Esophagus (tissue), 2 donors: Measurements from ENCODE around the gene PARD3. TPM values are rescaled to one million over a fixed set of nuclear protein-coding genes. Genes with fewer than 3 reads are reported as not detected.

Source experiments
- H3K27ac ChIP-seq, 2 donors: one replicate each; pipeline ENCODE4 v1.5.1; 2013; ENCODE audit warnings: low read depth in 2 of 2, mild to moderate bottlenecking in 2 of 2, inconsistent platforms in 1 of 2, low read length in 1 of 2, moderate library complexity in 1 of 2
- H3K27me3 ChIP-seq, 2 donors: one replicate each; pipeline ENCODE4 v1.6.1; 2013; ENCODE audit warnings: low read length in 2 of 2, control low read depth in 1 of 2, mild to moderate bottlenecking in 1 of 2; ENCODE audit not compliant: insufficient read depth in 2 of 2, control insufficient read depth in 1 of 2
- H3K36me3 ChIP-seq, 2 donors: one replicate each; pipeline ENCODE4 v1.6.1; 2013; ENCODE audit warnings: low read length in 1 of 2; ENCODE audit not compliant: control insufficient read depth in 2 of 2, insufficient read depth in 2 of 2
- H3K4me1 ChIP-seq, 2 donors: one replicate each; pipeline ENCODE4 v1.6.1; 2013; ENCODE audit warnings: low read length in 1 of 2; ENCODE audit not compliant: control insufficient read depth in 2 of 2, insufficient read depth in 2 of 2
- H3K4me3 ChIP-seq, 2 donors: one replicate each; pipeline ENCODE4 v1.5.1; 2013; ENCODE audit warnings: low read length in 2 of 2, mild to moderate bottlenecking in 2 of 2, low read depth in 1 of 2, moderate library complexity in 1 of 2
- H3K9me3 ChIP-seq, 2 donors: one replicate each; pipeline ENCODE4 v1.6.1; 2013; ENCODE audit warnings: mild to moderate bottlenecking in 2 of 2, low read depth in 1 of 2, low read length in 1 of 2, moderate library complexity in 1 of 2; ENCODE audit not compliant: control insufficient read depth in 2 of 2, insufficient read depth in 1 of 2
- WGBS, 2 donors: extraction: QIAGEN DNeasy Blood & Tissue Kit; methylation state at CpG; one replicate each; pipeline ENCODE4 v1.1.7; 2013; 5-methylcytosine and 5-hydroxymethylcytosine counted together
- polyA plus RNA-seq, 2 donors: library from polyadenylated mRNA; stranded (reverse); fragments of 200-250 nt; gene quantifications; one replicate each; pipeline ENCODE4 v1.2.3, GENCODE V29; 2013
- donor health status: healthy with polysubstance abuse.
- donor health status: Bipolar disorder and iron deficiency.

PARD3 gene
- polyA plus RNA-seq, 2 donors, result 40.3 to 71.3 TPM

DNA sequence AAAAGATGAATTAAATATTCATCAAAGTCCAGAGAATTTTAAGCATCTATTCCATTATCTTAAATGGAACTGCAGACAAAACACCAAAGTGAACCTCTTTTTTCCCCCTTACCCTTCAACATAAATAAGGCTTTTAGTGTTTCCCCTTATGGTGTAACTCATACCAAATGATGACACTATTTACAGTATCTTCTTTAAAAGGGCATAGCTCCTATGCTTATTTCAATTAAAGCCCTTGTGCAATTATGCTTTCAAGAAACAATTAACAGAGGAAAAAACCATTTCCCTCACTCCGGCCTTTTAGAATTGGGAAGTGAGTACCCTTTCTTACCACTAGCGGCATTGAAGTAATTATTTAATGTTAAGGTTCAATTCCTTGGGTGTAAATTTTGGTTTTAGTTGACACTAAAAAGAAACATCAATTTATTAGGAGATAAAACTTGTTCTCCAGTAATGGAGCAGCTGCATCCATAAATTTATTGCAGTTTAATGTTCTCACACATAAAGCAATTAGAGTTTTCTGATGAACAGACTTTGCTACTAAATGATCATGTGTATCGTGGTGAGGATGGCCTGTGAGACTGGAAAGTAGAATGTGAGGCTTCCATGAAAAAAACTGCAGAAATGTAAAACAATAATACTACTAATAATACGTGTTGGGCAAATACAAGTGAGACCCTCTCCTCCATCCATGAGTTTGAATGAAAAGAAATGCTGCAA, 661.3 kb downstream of the PARD3 start:
- H3K4me3 ChIP-seq, result no peak overlapping the region
- no peak overlapping the region for H3K27ac ChIP-seq
- no peaks in the 10 kb centered on the region for H3K27me3 ChIP-seq
- no peaks in the 10 kb centered on the region for H3K9me3 ChIP-seq
- 85 to 89% methylated on average over 4 of the region's 4 CpGs for WGBS, 2 donors
- H3K36me3 ChIP-seq, result no peaks in the 10 kb centered on the region
- H3K4me1 ChIP-seq, result no peaks in the 10 kb centered on the region

DNA sequence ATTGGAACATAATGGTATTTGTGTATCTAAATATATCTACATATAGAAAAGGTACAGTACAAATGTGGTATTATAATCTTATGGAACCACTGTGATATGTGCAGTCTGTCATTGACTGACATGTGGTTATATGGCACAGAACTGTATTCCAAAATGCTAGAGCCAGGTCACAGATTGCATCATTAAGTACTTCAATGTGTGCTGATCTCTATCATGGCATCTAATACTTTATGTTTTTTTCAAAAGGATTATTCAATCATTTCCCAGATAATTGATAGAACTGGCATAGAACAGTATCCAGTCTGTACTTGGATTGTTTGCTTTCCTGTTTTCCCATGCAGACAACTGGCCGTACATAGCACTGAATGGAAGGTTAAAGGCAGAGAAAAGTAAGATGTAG, 662.7 kb downstream of the PARD3 start:
- Histone ChIP-seq H3K9me3 (no peaks in the 10 kb centered on the region), H3K27ac (no peak overlapping the region), H3K27me3 (no peaks in the 10 kb centered on the region), H3K4me3 (no peak overlapping the region), H3K4me1 (no peaks in the 10 kb centered on the region), H3K36me3 (no peaks in the 10 kb centered on the region)
- WGBS, 2 donors, result 0 to 41% methylated on average over 1 of the region's 1 CpG

DNA sequence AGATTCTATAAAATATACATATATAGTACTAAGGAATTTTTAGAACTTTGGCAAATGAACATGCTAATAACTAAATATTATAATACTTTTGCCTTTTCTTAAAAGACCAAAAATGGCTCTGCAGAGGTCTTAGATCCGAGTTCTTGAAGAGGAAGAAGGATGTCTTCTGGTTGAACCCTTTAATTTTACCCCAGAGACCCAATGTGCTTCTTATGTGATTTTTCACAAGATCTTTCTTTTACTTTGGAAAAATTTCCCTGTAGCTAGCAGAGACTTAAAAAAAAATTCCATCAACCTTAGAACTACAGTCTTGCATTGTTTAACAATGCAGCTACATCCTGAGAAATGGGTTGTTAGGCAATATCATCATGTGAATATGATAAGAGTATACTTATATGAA, 663.2 kb downstream of the PARD3 start:
- H3K36me3 ChIP-seq, result no peaks in the 10 kb centered on the region
- no peak overlapping the region for H3K27ac ChIP-seq
- no peaks in the 10 kb centered on the region for H3K4me1 ChIP-seq
- H3K27me3 ChIP-seq, result no peaks in the 10 kb centered on the region
- H3K9me3 ChIP-seq, result no peaks in the 10 kb centered on the region
- no peak overlapping the region for H3K4me3 ChIP-seq
- 78 to 83% methylated on average over 1 of the region's 1 CpG for WGBS, 2 donors

DNA sequence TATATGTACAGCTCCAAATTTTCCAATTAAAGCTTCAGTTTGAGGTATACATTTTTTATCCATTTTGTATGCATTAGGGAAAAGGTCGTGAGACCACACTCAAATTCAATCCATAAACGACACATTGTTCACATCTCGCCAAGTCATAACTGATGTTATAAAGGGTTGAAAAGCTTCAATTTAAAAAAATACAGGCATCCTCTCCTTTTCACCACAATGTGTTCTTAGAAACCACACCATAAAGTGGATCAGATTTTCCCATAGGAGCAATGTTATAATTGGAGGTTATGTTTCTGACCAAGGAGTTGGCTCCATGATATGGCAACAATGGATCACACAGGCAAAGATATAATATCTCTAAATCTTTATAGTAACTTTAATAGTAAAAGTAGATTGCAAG, 663.6 kb downstream of the PARD3 start:
- no peak overlapping the region for H3K4me3 ChIP-seq

DNA sequence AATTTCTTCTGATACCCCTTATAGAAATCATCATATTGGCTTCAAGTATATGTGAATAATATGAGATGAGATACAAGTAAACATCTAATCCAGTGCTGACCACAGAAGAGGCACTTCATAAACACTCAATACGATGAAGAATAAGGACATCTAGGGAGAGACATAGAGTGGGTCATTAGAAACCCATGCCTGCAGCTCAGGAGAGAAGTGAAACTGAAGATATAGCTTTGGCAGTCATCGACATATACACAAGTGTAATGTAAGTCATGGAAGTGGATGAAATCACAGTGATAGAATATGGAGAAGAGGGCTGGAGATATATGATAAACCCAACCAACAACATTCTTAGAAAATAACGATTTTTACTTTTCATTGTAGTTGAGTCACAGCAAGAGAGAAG, 665.0 kb downstream of the PARD3 start:
- H3K27ac ChIP-seq, result no peak overlapping the region
- H3K36me3 ChIP-seq, result no peaks in the 10 kb centered on the region
- no peaks in the 10 kb centered on the region for H3K27me3 ChIP-seq
- no peaks in the 10 kb centered on the region for H3K9me3 ChIP-seq
- H3K4me1 ChIP-seq, result no peaks in the 10 kb centered on the region
- no peak overlapping the region for H3K4me3 ChIP-seq
- 84 to 89% methylated on average over 3 of the region's 3 CpGs for WGBS, 2 donors

More for the DNA sequence above, 663.6 kb downstream of the PARD3 start:
- Histone ChIP-seq H3K27me3 (no peaks in the 10 kb centered on the region), H3K27ac (no peak overlapping the region), H3K4me1 (no peaks in the 10 kb centered on the region), H3K36me3 (no peaks in the 10 kb centered on the region), H3K9me3 (no peaks in the 10 kb centered on the region)
- 91 to 92% methylated on average over 3 of the region's 3 CpGs for WGBS, 2 donors

DNA sequence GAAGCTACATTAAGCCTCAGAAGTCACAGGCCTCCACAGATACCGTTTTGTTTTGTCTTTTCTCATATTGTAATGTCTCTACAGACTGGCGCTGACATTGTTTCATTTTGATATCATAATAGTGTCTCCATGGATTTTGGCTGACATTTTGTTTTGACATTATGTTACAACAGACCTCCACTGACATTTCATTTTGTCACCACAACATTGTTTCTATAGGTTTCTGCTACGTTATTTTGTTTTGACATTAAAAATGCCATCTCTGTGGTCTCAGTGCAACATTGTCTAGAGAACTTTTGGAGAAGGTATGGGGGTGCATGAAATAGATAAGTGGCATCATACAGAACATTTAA, 666.8 kb downstream of the PARD3 start:
- Histone ChIP-seq H3K36me3 (no peaks in the 10 kb centered on the region), H3K9me3 (no peaks in the 10 kb centered on the region), H3K27me3 (no peaks in the 10 kb centered on the region), H3K4me3 (no peak overlapping the region), H3K27ac (no peak overlapping the region), H3K4me1 (no peaks in the 10 kb centered on the region)
- WGBS, 2 donors, result 85 to 90% methylated on average over 3 of the region's 3 CpGs

DNA sequence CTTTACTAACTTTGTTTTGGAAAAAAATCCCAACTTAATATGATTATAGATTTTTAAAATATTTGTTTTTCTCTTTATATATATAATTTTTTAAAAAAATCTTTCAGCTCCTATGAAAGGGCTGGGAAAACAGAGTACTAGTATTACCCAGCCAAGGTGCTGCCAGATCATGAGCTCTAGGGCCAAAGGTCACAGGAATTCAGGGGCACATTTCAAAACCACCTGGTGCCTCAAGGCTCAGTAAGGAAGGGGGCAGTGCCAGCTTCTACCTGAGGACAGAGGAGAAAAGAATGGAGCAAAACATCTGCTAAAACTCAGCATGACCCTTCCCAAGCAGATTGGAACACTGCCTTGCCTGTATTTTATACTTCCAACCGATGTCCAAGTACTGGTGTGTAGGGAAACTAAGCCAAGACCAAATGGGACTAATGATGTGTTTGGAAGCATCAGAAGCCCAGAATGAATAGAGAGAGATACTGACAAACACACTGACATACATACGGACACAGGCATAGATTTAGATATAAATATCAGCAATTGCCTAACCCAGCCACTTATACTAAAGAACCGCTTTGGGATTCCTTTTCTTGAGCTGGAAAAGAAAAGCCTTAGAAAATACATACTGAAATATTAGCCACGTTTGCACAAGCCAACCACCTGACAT, 667.3 kb downstream of the PARD3 start:
- Histone ChIP-seq H3K27me3 (no peaks in the 10 kb centered on the region), H3K4me1 (no peaks in the 10 kb centered on the region), H3K27ac (no peak overlapping the region), H3K36me3 (no peaks in the 10 kb centered on the region), H3K9me3 (no peaks in the 10 kb centered on the region), H3K4me3 (no peak overlapping the region)
- 63 to 64% methylated on average over 4 of the region's 4 CpGs for WGBS, 2 donors

DNA sequence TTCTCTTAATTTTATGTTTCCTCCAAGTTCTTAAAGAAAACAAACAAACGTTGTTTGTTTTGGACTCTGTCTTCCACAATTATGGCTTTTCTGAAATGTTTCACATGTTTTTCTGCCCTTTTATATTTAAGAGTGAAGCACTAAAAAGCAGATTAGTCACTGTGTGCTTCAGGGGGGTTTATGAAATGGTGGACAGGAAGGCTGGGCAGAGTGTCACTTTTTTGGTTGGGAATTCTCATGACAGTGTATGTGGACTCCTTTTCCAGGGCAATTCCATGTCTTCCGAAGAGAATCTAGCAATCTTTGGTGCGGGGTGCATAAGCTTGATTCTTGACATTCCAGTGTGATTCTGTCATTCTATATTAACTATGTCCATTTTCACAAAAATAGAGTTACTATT, 669.4 kb downstream of the PARD3 start:
- Histone ChIP-seq H3K4me1 (no peaks in the 10 kb centered on the region), H3K4me3 (no peak overlapping the region), H3K9me3 (no peaks in the 10 kb centered on the region), H3K27ac (no peak overlapping the region), H3K27me3 (no peaks in the 10 kb centered on the region), H3K36me3 (no peaks in the 10 kb centered on the region)
- 80 to 82% methylated on average over 3 of the region's 3 CpGs for WGBS, 2 donors

DNA sequence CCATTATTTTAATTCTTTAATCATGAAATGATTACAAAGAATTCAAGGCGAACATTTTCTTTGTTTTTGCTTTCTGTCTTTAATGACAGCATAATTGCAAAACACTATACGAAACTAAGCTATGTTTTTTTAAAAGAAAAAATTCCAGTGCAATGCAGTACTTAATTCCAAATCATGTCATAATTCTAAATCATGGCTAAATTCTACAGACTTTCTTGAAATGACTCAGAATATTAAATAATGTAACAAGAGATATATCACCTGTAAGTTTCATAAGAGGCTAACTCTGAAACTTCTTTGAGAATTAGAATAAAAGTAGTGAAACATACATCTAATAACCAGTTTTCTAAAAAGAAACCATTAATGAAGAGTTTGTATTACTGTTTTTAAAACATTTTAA, 671.6 kb downstream of the PARD3 start:
- H3K4me3 ChIP-seq, result no peak overlapping the region
- no peaks in the 10 kb centered on the region for H3K36me3 ChIP-seq
- no peaks in the 10 kb centered on the region for H3K4me1 ChIP-seq
- H3K27ac ChIP-seq, result no peak overlapping the region
- no peaks in the 10 kb centered on the region for H3K27me3 ChIP-seq
- no peaks in the 10 kb centered on the region for H3K9me3 ChIP-seq
- 83 to 87% methylated on average over 2 of the region's 2 CpGs for WGBS, 2 donors
